ENCODE data around the gene SGTB. TPM values are rescaled to one million over a fixed set of nuclear protein-coding genes. Genes with fewer than 3 reads are reported as not detected.

SGTB gene
- total and polyA plus RNA-seq, 2 donors (not counting 1 experiment from before 2014, with no cell fraction given): 1.8 to 5.5 TPM

DNA sequence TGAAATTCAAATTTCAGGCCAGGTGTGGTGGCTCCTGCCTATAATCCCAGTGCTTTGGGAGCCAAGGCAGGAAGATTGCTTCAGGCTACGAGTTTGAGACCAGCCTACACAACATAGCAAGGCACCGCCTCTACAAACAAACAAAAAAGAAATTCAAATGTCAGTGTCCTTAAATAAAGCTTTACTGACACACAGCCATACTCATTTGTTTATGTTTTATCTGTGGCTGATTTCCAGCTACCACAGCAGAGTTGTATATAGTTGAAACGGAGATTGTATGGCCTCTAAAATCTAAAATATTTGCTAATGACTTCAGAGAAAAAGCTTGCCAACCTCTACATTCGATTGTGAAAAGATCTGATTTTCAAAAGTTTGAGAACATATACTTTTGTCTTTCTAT is 81.7 kb downstream of the SGTB start:
- H3K79me2 ChIP-seq (ENCODE audit: control insufficient read depth, insufficient read depth, low read length): peaks cover 10% of the 10 kb centered on the region
- POLR2A ChIA-PET: no interaction called here
- H3K27me3 ChIP-seq (replicated peaks in 1 of 4; ENCODE audit: control extremely low read depth in 1 of 4, control insufficient read depth in 3 of 4, insufficient read depth in 4 of 4, low read length in 3 of 4): no peaks in the 10 kb centered on the region
- Mint-ChIP-seq H3K4me1 (no peaks in the 10 kb centered on the region), H3K9me3 (ENCODE audit: insufficient read depth) (no peaks in the 10 kb centered on the region), H3K27ac (no peak overlapping the region), H3K27me3 (no peaks in the 10 kb centered on the region), H3K4me3 (no peak overlapping the region)
- H2AFZ ChIP-seq (ENCODE audit: insufficient read depth, low read depth, low read length, poor library complexity, severe bottlenecking): no peak overlapping the region
- CTCF ChIA-PET: no interaction called here
- no peaks in the 10 kb centered on the region for H3K4me1 ChIP-seq (ENCODE audit: control insufficient read depth in 2 of 2, insufficient read depth in 2 of 2, low read length in 2 of 2)
- no peaks in the 10 kb centered on the region for H3K9me3 ChIP-seq (ENCODE audit: control extremely low read depth in 1 of 3, control insufficient read depth in 2 of 3, insufficient read depth in 1 of 3, low read length in 2 of 3)
- no peak for DNase-seq
- WGBS (ENCODE audit: insufficient coverage): no CpG with 5 or more reads among the region's 4 CpGs
- TF ChIP-seq, protein P1, sequence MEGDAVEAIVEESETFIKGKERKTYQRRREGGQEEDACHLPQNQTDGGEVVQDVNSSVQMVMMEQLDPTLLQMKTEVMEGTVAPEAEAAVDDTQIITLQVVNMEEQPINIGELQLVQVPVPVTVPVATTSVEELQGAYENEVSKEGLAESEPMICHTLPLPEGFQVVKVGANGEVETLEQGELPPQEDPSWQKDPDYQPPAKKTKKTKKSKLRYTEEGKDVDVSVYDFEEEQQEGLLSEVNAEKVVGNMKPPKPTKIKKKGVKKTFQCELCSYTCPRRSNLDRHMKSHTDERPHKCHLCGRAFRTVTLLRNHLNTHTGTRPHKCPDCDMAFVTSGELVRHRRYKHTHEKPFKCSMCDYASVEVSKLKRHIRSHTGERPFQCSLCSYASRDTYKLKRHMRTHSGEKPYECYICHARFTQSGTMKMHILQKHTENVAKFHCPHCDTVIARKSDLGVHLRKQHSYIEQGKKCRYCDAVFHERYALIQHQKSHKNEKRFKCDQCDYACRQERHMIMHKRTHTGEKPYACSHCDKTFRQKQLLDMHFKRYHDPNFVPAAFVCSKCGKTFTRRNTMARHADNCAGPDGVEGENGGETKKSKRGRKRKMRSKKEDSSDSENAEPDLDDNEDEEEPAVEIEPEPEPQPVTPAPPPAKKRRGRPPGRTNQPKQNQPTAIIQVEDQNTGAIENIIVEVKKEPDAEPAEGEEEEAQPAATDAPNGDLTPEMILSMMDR (IDR thresholded peaks at IDR 0.05): no peak
- TF ChIP-seq EZH2 (IDR thresholded peaks at IDR 0.05; ENCODE audit: borderline replicate concordance, insufficient read depth, low read depth, low read length, poor library complexity, severe bottlenecking): no peak
- H3K4me2 ChIP-seq (replicated peaks; ENCODE audit: low read depth, low read length, poor library complexity, severe bottlenecking): no peak overlapping the region
- intact Hi-C loops (cut with micrococcal nuclease): no loop called here
- H3K36me3 ChIP-seq (replicated peaks in 1 of 2; ENCODE audit: control extremely low read depth in 1 of 2, control insufficient read depth in 1 of 2, extremely low read depth in 1 of 2, insufficient read depth in 2 of 2, low read length in 1 of 2): peaks cover 3 to 22% of the 10 kb centered on the region in 2 experiments
- H4K20me1 ChIP-seq (ENCODE audit: control insufficient read depth, insufficient read depth, low read length, poor library complexity, severe bottlenecking): no peaks in the 10 kb centered on the region
- no peak overlapping the region for H3K27ac ChIP-seq (ENCODE audit: low read length in 2 of 2)
- ATAC-seq (ENCODE audit: low read depth): no peak
- no peak overlapping the region for H3K9ac ChIP-seq (ENCODE audit: low read length)
- no peak overlapping the region for H3K4me3 ChIP-seq (ENCODE audit: control extremely low read depth in 1 of 5, extremely low read depth in 1 of 5, insufficient read depth in 1 of 5, low read depth in 2 of 5, low read length in 4 of 5)

DNA sequence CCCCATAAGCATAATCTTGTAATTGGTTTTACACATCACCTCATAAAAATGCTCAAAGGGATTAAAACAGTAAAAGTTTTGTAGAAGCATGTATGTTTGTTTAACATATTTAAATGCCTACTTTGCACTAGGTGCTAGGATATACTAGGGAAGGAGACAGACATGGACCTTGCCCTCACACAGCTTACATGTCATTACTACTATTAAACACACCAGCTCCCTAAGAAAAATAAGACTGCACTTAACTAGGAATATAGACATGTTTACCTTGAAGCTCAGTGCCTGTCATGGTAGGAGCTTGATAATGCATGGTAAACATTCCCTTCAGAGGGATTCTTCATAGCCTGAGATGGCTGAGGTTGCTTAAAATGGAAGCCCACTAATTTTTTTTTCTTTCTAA is 90.9 kb downstream of the SGTB start:
- TF ChIP-seq, protein P1 (IDR thresholded peaks at IDR 0.05): no peak
- no peak for TF ChIP-seq EZH2 (IDR thresholded peaks at IDR 0.05; ENCODE audit: borderline replicate concordance, insufficient read depth, low read depth, low read length, poor library complexity, severe bottlenecking)
- ATAC-seq (ENCODE audit: low read depth) (no peak), DNase-seq (no peak)
- Histone ChIP-seq H3K9me3 (ENCODE audit: control extremely low read depth in 1 of 3, control insufficient read depth in 2 of 3, insufficient read depth in 1 of 3, low read length in 2 of 3) (no peaks in the 10 kb centered on the region), H3K4me3 (ENCODE audit: control extremely low read depth in 1 of 5, extremely low read depth in 1 of 5, insufficient read depth in 1 of 5, low read depth in 2 of 5, low read length in 4 of 5) (no peak overlapping the region), H3K9ac (ENCODE audit: low read length) (no peak overlapping the region), H3K79me2 (ENCODE audit: control insufficient read depth, insufficient read depth, low read length) (peaks cover 72% of the 10 kb centered on the region), H3K27ac (ENCODE audit: low read length in 2 of 2) (no peak overlapping the region), H2AFZ (ENCODE audit: insufficient read depth, low read depth, low read length, poor library complexity, severe bottlenecking) (no peak overlapping the region), H3K4me1 (ENCODE audit: control insufficient read depth in 2 of 2, insufficient read depth in 2 of 2, low read length in 2 of 2) (peaks cover under 1 to 3% of the 10 kb centered on the region in 2 donors), H3K4me2 (replicated peaks; ENCODE audit: low read depth, low read length, poor library complexity, severe bottlenecking) (no peak overlapping the region), H3K27me3 (replicated peaks in 1 of 4; ENCODE audit: control extremely low read depth in 1 of 4, control insufficient read depth in 3 of 4, insufficient read depth in 4 of 4, low read length in 3 of 4) (no peaks in the 10 kb centered on the region), H3K36me3 (replicated peaks in 1 of 2; ENCODE audit: control extremely low read depth in 1 of 2, control insufficient read depth in 1 of 2, extremely low read depth in 1 of 2, insufficient read depth in 2 of 2, low read length in 1 of 2) (peaks cover 7 to 14% of the 10 kb centered on the region in 2 experiments), H4K20me1 (ENCODE audit: control insufficient read depth, insufficient read depth, low read length, poor library complexity, severe bottlenecking) (no peaks in the 10 kb centered on the region)
- ChIA-PET POLR2A (no interaction called here), CTCF (no interaction called here)
- intact Hi-C loops (cut with micrococcal nuclease): no loop called here
- no peaks in the 10 kb centered on the region for H3K27me3 Mint-ChIP-seq
- peaks cover 9% of the 10 kb centered on the region for H3K4me1 Mint-ChIP-seq
- no peaks in the 10 kb centered on the region for H3K9me3 Mint-ChIP-seq (ENCODE audit: insufficient read depth)
- H3K4me3 Mint-ChIP-seq: no peak overlapping the region
- no peak overlapping the region for H3K27ac Mint-ChIP-seq
